ENCODE measurements around the gene MTMR11.

The MTMR11 gene

DNA sequence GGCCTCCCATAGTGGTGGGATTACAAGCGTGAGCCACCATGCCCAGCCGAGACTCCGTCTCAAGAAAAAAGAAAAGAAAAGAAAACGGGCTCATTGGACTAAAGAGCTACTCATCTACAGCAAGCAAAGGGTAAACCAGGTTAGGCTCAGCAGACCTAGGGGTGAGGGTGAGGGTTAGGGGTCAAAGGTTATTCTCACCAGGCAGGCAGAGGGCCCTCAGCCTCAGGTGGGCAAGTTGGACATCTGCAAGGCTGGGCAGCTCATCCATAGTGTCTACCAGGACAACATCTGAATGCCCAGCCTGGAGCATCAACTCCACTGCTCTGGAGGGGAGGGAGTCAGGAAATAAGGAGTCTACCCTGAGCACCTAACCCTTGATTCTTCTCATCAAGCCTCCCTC lies 3.5 kb downstream of the MTMR11 start:
- no peak for DNase-seq

DNA sequence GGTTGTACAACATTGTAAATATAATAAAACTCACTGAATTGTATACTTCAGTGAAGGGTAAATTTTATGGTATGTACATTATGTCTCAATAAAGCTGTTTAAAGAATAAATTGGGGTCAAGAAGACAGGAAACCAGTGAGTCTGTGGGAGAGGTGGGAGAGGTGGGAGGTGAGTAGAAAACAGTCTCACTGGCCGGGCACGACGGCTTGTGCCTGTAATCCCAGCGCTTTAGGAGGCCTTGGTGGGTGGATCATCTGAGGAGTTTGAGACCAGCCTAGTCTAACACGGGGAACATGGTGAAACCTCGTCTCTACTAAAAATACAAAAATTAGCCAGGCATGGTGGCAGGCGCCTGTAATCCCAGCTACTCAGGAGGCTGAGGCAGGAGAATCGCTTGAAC lies 4.2 kb downstream of the MTMR11 start:
- no peak for DNase-seq

DNA sequence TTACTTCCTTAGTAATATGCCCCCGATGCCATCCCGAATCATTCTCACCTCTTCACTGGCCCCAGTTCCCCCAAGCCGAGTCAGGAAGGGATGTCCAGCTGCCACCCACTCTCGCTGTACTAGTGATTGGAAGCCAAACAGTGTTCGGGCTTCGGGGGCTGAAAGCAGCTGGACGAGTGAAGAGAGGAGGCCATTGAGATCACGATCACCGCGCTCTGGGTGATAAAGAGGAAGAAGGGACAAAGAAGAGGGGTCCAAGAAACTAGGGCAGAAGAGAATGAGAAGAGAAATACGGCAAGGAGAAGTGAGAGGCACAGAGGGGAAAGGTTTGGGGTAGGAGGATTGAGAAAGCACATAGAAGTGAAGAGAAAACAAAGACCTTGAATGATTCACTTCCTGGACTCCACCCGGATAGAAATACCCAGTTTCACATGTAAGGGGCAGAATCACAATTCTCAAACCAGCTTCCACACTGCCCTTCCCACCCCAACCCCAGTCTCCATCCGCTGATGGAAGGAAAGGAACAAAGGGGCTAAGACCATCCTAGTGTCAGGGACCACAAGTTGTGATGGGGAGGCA lies 5.4 kb downstream of the MTMR11 start:
- no peak for DNase-seq

DNA sequence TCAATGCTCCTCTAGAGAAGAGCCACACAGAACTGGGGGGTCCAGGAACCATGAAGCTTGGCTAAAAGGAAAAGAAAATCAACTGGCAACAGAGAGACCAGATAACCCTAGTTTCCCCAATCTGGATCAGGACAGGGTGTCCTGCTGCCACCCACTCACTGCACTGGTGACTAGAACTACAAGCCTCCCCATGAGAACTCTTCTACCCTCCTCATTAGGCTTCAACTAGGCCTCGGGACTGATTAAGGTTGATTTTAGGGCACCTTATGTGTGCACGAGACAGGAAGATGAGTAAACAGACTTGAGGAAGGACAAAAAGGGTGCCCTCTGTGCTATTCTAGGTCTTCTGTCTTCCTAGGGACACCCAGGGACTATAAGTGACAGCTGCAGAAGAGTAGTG lies 6.8 kb downstream of the MTMR11 start:
- DNase-seq: no peak

DNA sequence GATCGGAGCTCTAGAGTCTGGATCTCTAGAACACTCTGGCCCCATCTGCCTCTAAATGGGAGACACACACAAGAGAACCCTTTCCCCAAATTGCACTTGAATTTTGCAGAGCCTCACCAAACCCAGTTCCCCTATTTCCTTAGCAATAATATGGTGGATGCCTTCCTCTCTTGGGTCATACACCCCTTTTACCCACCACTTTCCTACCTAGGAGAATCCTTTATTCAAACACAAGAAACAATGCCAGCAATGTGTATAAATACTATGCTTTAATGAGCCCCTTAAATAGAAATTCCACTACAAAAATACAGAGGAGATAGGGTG lies 8.3 kb downstream of the MTMR11 start:
- no peak for DNase-seq

DNA sequence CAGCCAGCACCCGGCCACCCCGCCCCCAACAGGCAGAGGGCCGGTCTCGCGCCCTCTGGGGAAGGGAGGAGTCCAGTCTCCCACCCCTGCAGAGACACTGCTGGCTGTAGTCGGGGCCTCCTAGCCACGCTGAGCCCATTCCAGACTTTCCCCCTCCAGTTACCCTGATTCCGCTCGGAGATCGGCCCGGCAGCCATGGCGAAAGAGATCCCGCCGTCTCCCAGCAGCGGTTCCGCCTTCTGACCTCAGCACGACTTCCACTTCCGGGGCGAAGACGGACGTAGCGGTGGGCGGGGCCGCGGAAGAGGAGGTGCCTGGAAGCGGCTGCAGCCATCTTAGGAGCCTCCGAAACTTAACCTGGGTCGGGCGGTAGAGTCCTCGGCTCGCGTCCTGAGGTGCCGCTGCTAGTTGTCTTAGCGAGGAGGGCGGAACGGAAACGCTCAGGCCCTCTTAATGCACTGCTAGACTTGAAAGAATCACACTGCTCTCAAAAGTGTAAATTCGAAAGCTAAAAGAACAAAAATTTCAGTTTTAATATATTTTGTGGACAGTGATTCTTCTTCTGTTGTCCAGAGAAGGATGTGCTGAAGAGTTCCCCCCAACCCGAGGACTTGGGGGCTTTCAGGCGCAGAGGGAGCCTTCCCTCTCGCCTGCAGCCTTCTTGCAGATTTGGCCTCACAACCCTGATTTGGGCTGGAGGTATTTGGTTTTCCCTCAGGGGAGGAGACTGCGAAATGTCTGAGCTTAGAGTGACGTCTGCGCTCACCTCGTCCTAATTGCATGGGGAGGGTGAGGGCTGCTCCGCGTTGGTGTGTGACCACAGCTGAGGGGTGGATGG lies 8.9 kb downstream of the MTMR11 start, which contains the start of gene SF3B4:
Gene SF3B4, minus strand, starts transcription at position 241 of the 838 bp plus-strand sequence. Its CDS starts 44 bp downstream, at position 197.
- peak; percentile 93 to 96 for DNase-seq

DNA sequence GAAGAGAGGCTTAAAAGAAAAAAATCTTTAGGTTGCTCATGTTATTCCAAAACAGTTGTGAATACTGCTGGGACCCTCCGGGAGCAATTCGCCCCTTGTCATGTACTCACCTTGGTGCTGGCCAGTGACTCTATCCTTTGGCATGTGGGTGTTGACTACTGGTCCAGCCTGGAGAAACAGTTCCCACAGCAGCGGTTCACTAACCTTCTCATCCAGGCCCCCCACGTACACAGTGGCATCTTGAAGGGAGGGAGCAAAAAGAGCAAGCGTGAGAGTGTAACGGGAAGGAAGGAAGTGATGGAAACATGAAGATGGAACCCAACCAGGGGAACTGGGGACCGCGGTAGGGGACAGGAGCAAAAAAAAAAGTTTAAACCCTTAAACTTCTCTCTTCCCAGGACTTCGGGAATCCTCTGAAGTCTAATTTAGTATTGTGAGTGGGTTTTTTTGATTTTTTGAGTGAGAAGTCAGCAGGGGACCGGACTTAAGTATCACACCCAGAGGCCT lies 9.6 kb downstream of the MTMR11 start:
- no peak for DNase-seq

DNA sequence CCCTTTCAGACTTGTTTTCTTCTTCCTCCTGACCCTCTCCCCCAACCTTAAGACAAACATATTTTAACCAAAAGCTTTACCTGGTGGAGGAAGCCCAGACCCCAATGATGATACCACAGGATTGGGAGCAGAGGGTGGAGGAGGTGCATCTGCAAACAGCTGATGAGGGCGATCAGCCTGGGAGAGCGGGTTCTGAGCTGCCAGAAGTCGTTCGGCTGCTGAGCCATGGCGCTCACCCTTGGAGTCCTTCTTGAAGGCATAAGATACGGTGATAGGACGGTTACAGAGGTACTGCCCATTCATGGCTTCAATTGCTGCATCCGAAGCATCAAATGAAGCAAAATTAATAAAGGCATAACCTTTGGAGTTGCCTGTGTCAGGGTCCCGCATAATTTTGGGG lies 10.4 kb downstream of the MTMR11 start:
- no peak for DNase-seq

DNA sequence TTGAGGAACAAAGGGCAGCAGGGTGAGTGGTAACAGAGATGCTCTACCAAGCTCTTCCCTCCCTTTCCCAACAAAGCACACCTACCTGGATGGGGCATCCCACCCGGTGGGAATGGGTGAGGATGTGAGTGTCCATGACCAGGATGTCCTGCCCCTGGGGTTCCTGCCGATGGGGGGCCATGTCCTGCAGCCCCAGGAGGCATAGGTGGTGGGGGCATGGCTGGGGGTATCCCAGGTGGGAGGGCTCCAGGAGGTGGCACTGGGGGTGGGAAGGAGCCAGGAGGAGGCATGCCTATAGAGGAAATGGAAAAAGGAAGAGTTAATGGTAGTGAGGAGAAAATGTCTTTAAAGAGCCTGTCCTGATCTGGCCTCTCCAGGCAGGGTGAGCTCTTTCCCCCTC lies 10.9 kb downstream of the MTMR11 start:
- DNase-seq: no peak

DNA sequence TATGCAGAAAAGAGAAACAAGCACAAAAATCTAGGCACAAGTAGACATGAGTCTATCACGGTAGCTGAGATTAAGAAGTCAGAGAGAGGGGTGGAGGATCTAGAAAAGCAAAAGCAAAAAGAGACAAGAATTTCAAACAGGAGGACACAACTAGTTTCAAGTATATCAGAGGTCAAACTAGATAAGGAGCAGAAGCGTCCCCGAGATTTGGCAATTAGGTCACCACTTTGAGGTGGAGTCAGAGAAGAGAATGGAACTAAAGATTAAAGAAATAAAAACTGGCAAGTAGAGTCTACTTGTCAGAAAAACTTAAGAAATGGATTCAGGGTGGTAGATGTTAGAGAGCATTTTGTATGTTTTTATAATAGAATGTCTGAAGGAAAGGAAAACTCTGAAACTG lies 11.3 kb downstream of the MTMR11 start:
- no peak for DNase-seq

DNA sequence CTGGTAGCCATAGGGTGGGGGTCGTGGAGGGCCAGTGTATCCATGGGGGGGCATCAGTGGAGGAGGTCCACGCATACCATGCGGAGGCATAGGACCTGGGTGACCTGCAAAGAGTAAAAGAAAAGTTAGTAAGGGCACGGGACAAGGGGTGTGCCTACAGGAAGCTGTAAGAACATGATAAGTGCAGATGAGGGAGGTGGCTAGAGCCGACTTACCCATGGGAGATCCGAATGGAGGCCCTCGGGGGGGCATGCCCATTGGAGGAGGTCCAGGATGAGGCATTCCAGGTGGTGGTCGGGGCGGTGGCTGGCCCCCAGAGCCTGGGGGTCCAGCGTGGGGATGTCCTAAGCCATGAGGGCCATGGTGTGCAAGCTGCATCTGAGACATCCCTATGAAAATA lies 13.1 kb downstream of the MTMR11 start:
- no peak for DNase-seq

DNA sequence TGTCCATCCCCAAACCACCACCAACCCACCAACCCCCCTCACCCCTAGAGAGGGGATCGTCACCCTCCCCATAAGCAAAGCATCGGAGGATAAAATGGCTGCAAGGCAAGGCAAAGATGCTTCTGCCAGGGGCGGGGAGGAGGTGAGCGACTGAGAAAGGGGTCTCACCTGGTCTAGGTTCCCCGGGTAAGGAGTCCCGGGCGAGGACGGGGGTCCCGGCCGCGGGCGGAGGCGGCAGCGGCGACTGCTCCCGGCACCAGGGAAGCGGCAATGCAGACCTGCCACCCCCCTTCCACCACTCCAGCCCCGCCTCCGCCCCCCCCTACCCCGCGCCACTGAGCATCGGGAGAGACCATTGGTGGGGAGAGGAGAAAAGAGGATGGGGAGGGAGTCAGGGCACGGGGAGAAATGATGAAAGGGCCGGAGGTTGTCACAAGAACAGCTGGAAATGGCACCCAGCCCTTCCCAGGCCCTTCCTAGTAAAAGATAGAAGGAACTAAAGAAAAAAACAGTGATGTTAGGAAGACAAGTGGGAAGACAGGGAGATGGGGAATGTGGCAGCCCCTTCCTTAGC lies 19.0 kb downstream of the MTMR11 start, which contains the start of gene SV2A:
Gene SV2A, minus strand, starts transcription at position 274 of the 574 bp plus-strand sequence. CDS start 4,004 bp downstream, outside the sequence.
- DNase-seq: peak; percentile 67 to 69

DNA sequence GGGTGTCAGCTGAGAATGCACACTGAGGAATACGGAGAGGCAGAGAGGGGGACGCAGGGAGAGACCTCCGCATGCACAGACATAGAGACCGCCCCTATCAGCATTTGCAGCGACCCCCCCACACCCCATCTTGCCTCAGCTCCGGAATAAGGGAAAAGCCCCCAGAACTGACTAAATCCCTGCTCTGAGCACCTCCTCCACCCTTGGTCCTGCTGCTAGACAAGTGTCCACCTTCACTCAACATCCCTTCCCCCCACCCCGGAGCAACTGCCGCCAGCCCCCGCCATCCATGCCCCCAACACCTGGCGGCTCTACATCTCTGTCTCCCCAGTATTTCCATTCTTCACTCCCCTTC lies 19.8 kb downstream of the MTMR11 start:
- DNase-seq: no peak

DNA sequence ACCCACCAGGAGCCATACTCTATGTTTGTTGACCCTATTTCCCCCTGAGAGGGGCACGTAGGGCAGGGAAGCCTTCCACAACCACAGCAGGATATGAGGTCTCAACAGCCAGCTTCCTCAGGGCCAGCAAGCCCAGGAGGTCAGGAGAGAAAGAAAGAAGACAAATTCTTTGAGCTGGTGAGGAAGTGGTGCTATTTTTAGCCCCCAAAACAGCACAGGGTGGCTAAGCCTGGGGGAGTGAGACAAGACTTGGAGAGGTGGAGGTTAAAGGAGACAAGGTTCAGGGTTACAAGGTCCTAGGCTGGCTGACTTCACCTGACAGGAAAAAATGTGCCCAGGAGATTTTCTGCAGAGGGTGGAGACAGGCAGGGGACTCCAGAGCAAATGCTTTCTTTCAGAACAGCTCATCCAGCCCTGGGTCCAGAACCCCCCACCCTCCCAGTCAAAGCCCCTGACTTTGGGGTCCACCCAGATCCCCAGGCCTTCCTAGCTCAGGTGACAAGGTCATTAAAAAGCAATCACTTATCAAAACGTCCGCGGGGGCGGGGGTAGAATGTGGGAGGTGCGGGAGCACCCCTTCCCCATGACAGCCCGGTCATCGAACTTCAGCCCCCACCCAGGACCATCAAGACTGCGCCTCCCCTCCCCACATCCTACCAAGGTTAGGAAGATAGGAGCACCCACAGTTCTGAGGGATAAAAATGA lies 20.3 kb downstream of the MTMR11 start:
- no peak for DNase-seq

DNA sequence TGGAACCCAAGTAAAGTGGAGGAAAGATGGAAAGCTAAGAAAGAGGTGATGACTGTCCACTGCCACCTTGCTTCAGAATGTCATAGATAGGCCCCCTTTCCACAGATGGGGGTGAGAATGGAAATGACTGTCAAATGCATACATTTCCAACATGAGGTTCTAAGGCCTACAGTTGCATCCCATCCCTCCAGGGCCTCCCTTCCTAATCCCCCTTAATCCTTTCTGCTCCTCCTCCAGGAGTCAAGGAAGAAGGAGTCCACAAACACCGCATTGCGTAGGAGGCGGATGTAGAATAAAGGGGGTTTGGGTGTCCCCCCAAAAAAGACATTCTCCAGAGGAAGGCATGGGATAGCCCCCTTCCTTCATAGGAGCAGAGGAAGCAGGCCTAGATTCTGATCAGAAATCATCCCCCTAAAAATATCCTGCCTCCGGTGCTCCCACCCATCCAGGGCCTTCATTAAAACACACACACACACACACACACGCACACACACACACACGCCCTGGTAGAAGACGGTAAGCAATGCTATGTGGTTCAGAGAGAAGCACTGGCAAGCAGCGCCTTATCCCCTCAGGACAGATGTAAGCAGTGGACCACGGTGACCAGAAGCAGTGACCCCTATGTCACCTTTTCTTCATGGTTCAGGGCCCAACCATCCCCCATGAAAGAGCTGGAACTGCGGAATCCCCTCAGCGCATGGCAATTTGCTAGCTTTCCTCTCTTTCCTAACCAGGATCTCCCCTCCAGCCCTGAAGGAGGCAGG lies 21.1 kb downstream of the MTMR11 start:
- DNase-seq: no peak

DNA sequence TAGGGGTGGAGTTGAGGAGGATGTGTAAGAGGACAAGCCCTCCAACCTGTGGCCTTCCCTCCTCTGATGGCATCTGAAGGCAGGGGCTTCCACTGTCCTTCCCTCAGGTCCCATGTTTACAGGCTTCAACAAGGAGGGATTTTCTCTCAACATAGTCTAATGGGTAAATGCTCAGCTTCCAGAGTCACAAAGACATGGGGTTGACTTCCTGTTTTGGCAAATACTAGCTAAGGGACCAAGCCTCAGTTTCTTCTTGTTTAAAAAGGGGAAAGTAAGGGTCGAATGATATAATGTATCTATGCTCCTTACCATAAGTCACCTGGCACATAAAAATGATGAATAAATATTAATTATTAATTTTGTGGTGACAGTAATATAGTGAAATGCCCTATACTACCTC lies 22.1 kb downstream of the MTMR11 start:
- no peak for DNase-seq

DNA sequence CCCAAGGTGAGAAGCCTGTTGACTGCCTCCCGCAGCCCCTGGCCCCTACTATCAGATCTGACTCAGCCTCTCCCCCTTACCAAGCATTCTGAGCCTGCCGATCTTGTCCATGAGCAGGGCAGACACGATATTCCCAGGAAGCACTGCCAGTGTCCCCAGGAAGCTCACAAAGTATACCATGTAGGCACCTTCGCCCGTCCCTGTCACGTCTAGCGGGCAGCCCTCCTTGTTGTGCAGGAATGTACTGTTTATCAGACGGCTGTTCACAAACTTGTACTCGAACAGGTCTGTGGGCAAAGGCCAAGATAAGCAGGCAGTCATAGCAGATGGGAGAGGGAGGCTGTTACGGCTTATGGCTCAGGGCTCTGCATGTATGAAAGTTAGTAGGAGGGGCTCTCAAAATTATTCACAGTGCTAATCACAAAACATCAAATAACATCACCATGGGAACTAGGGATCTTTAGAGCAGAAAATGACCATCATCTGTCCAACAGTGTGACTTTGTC lies 30.1 kb downstream of the MTMR11 start:
- no peak for DNase-seq

DNA sequence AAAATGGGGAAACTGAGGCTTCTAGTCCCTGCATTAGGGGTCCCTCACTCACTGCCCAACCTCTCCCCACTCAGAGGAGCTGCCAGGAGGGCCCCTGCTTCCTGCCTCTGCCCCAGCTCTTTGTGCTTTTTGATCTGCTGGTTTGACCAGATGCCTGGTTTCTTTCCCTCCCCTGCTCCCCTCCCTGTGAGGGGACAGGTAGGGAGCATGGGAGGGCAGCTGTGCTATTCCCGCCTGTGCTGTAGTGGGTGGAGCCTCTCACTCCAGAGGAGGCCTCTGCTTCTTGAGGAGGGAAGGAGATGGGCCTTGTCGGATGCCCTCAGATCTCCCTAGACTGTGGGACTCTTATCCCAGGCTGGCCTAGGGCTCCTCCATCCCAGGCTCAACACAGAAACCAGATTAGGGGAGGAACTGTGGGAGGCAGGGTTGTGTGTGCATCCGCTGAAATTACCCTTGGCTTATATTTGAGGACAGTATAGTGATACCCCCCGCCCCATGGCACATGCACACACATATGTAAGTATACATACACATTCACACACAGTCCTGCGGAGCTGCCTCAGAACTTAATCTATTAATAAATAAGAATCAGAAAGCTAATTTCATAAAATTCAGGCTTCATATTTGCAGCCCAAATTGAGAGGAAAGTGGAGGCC lies 32.7 kb downstream of the MTMR11 start:
- no peak for DNase-seq

DNA sequence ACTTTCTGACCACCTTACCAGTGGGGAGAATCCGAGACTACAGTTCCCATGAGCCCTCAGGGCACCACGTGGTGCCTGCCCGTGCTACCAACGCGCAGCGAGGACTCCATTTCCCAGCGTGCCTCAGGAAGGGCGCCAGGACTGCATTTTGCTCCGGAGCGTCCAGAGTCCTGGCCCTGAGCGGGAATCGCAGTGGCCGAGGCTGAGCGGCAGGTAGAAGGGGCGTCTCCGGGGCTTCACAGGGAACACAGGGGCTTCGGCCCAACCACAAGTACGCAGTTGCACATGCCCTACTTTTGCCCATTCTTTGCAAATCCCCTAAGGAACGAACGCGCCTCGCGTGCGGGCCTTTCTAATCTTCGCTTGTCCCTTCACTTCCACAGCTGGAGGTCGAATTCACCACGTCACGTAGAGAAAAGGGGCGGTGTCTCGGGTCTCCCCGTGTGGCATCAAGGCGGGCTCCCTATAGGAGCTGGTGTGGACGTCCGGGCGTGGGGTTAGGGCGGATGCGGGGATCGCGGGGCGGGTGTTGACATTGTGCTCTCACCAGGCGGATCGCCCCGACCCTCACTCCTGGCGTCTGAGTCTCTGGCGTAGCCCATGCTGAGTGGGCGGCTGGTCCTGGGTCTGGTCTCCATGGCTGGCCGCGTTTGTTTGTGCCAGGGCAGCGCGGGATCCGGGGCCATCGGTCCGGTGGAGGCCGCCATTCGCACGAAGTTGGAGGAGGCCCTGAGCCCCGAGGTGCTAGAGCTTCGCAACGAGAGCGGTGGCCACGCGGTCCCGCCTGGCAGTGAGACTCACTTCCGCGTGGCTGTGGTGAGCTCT lies 37.0 kb downstream of the MTMR11 start, which contains the start of gene BOLA1:
Gene BOLA1, plus strand, starts transcription at position 109 of the 825 bp plus-strand sequence. Its CDS starts 492 bp downstream, at position 601.
- DNase-seq: peak; percentile 86 to 88

DNA sequence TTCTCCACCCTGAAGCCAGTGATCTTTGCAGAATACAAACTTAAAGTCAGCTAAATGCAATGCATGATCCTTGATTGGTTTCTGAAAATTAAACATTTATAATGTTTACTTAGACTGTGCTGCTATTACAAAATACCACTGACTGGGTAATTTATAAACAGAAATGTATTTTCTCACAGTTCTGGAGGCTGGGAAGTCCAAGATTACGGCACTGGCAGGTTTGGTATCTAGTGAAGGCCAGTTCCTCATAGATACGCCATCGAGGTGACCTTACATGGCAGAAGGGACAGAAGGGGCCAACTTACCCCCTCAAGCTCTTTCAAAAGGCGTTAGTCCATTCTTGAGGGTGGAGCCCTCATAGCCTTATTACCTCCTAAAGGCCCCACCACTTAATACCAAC lies 40.1 kb downstream of the MTMR11 start:
- no peak for DNase-seq

DNA sequence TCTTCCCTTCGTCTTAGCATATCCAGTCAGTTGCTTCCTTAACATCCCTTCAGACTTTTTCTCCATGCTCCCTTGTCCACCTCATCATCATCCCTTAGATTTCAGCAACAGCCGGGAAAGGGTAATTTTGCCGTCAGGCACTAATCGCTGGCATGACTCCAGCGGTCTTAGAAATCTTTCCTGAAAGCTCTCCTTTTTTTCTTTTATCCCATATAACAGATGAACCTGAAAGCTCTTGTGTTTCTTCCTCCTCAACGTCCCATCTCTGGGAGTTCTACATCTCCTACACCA lies 47.7 kb downstream of the MTMR11 start:
- DNase-seq: no peak
